Measurements from ENCODE around the gene HACL1. TPM values are rescaled to one million over a fixed set of nuclear protein-coding genes. Genes with fewer than 3 reads are reported as not detected.
A peak's percentile ranks its signal among the peaks of the same experiment; 100 is the strongest.

Gene HACL1
- total RNA-seq, 1 donor from 2014 or later: 34.0 TPM

- no peak for DNase-seq
Measured at GRCh38 chr3:15522016-15522415, 79.4 kb downstream of the HACL1 start.

GRCh38 chr3:15521573-15521965 lies 79.8 kb downstream of the HACL1 start, which contains the start of gene COLQ:
Gene COLQ, minus strand, starts transcription at chr3:15521706. Its CDS starts 81 bp downstream, at chr3:15521625.
- DNase-seq: peak; percentile 5

- DNase-seq: no peak
Measured at GRCh38 chr3:15520804-15521572, 80.4 kb downstream of the HACL1 start.

GRCh38 chr3:15520185-15520584 lies 81.2 kb downstream of the HACL1 start:
- DNase-seq: no peak

GRCh38 chr3:15519096-15519495 lies 82.3 kb downstream of the HACL1 start:
- no peak for DNase-seq

GRCh38 chr3:15514663-15515340 lies 86.6 kb downstream of the HACL1 start:
- DNase-seq: no peak

GRCh38 chr3:15513810-15514662 lies 87.3 kb downstream of the HACL1 start:
- DNase-seq: peak; percentile 5

- no peak for DNase-seq
Measured at GRCh38 chr3:15513116-15513515, 88.3 kb downstream of the HACL1 start.

GRCh38 chr3:15512166-15512565 lies 89.2 kb downstream of the HACL1 start:
- DNase-seq: peak; percentile 16

- no peak for DNase-seq
Measured at GRCh38 chr3:15511156-15511555, 90.2 kb downstream of the HACL1 start.

Other genes with a start within 250 kb of the HACL1 start
- 25.4 and 28.2 TPM in 2 replicates for gene METTL6, start 174.0 kb downstream of the HACL1 start, total RNA-seq
- 23.6 and 25.7 TPM in 2 replicates for gene EAF1, start 174.0 kb downstream of the HACL1 start, total RNA-seq
- gene COLQ, start 79.9 kb downstream of the HACL1 start, total RNA-seq: 1.0 and 1.2 TPM in 2 replicates
- 35.4 and 49.2 TPM in 2 replicates for gene BTD, start 176 bp upstream of the HACL1 start, total RNA-seq
- gene ANKRD28, start 196.4 kb upstream of the HACL1 start, total RNA-seq: 108 and 126 TPM in 2 replicates